GM19025 (cell line): Measurements from ENCODE around the gene NDUFV2.

Source experiments
- ATAC-seq: cut with Tn5 transposase; IDR thresholded peaks from one replicate; pipeline ENCODE4 v1.9.1; 2021; ENCODE audit warnings: mild to moderate bottlenecking, low read depth, moderate library complexity; ENCODE audit not compliant: unreplicated experiment

Gene NDUFV2

DNA sequence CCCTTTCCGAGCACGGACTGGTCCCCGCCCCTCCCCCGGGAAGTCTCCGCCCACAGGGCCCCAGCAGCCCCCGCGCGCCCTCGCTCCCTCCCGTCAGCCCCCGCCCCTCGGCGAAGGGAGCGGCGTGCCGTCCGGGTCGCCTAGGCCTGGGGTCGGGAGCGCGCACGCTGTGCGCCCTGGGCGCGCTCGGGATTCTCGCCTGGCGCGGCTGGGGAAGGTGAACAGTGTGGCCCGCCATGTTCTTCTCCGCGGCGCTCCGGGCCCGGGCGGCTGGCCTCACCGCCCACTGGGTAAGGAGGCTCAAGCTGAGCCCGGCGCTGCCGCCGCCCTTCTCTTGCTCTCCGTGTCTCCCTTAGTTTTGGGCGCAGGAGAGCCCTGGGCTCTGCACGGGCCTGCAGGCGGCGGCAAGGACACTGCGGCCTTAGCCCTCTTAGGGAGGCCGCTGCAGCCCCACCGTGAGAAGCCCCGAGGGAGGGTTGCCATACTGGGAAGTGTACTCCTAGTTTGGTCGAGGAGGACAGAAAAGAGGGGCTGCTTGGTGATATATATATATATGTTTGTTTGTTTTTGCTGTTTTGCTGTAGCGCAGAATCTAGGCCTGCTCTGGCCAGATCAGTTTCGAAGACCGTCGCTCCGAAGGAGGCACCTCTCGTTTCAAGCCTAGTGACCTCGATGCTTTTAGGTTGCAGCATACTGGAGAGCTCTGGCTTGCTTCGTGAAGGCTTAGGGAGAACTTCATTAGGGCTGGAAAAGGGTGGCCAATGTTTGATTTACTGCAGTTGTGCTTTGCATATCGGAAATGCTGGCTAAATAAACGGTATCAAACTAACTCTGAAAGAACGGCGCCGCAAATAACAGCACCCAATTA is at the start of gene NDUFV2:
Gene NDUFV2 (plus strand): TSS at position 192 of the 868 bp plus-strand sequence. CDS start 45 bp downstream, at position 237.
- peak; percentile 96 for ATAC-seq

GRCh38 chr18:9053814-9054213 is 48.7 kb upstream of the NDUFV2 start:
- ATAC-seq: no peak

GRCh38 chr18:9055185-9055584 is 47.3 kb upstream of the NDUFV2 start:
- no peak for ATAC-seq

DNA sequence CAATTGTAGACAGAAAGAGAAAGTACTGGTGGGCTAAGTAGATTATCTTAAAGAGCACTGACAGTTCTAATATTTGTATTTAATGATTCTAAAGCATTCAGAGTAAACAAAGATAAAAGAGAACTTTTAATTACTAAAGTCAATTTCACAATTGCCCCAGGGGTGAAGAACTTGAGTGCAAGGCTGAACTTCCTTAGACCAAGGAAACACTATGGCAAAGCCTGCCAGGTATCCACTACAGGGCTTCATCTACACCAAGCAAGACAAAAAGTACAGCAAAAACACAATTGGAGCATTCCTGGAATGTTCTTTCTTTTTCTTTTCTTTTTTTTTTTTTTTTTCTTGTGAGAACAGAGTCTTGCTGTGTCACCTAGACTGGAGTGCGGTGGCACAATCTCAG is 46.9 kb upstream of the NDUFV2 start:
- ATAC-seq: no peak

GRCh38 chr18:9057646-9058045 is 44.9 kb upstream of the NDUFV2 start:
- no peak for ATAC-seq

- ATAC-seq: no peak
These were observed 44.1 kb upstream of the NDUFV2 start for GRCh38 chr18:9058406-9058805.

DNA sequence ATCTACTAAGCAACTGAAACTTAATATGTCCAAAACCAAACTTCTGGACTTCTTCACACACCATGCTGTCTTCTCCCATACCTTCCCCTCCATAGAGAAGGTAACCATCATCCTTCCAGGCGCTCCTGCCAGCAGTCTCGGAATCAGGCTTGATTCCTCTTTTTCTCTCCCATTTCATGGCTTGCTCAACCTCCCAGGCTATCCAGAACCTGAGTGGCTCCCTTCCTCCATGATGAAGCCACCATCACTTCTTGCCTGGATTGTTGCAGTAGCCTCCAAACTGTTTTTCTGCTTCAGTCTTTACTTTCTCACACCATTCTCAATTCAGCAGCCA is 40.1 kb upstream of the NDUFV2 start:
- ATAC-seq: no peak

- no peak for ATAC-seq
These were observed 36.6 kb upstream of the NDUFV2 start for GRCh38 chr18:9065864-9066263.

- ATAC-seq: peak; percentile 16
These were observed 36.1 kb upstream of the NDUFV2 start for GRCh38 chr18:9066358-9066757.

DNA sequence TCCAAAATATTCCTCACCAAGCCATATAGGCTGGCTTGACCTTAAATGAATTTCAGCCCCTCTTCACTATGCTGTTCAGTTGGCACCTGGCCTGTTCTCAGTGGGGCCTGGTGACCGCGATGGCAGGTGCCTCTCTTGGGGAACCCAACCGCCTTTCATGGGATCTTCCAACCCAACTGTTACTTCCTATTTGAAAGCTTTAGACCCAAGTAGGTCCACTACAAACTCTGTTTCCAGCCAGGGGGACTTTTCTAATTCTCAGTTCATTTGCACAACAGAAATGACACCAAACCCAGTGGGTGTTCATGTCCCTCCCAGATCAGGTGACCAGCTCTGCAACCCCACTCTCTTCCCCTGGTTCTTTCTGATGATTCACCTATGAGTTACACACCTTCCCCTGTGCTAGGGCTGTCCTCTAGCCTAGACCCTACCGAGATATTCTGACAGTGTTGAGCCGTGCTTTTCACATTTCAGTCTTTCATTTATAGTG is 35.6 kb upstream of the NDUFV2 start:
- peak; percentile 65 for ATAC-seq

DNA sequence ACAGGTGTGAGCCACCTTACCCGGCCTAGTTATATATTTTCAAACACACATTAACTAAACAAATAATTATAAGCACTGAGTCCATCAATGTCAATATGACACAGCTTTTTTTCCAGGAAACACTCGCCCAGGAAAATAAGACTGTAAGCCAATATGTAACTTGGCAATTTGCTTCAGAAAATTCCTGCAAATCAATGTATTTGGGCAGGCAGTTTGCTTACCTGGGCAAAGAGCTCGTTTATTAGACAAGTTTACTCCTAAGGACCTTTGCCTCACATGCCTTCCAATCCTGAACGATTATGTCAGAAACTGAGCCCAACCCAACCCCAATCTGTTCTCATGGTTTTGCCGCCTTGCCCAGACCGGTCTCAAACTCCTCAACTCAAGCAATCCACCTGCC is 34.7 kb upstream of the NDUFV2 start:
- no peak for ATAC-seq

DNA sequence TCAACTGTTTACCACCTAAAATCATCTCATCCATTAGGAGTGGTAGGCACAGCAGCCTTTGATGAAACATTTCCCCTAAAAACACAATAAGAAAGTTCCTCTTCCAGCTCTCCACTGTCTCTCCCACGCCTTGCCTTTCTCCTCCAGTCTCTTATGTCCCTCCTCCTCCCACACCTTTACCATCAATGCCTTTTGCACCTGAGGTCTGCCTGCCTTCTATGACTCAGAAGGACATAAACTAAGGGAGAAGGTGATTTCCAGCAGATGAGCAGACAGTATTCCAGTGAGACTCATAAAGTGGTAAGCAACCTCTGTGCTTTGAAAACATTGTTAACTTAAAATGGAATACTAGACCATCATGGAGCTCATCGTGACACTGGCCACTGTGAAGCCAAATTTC is 34.2 kb upstream of the NDUFV2 start:
- no peak for ATAC-seq

DNA sequence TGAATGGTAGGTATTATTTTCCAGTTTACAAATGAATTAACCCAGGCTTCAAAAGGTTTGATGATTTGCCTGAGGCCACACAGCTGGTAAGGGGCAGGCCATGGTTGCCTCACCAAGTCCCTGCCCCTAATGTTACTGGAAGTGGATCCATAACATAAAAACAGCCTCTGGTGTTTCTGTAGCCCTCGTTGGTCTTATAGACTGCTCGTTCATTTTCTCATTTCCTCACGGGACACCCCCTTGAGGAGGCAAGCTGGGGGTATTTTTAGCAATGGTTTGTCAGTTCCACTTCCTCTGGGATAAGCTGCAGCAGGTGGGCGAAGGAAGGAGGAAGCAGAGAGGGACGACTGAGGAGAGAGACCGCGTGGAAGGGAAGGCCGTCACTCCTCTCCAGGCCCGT is 32.9 kb upstream of the NDUFV2 start:
- no peak for ATAC-seq

DNA sequence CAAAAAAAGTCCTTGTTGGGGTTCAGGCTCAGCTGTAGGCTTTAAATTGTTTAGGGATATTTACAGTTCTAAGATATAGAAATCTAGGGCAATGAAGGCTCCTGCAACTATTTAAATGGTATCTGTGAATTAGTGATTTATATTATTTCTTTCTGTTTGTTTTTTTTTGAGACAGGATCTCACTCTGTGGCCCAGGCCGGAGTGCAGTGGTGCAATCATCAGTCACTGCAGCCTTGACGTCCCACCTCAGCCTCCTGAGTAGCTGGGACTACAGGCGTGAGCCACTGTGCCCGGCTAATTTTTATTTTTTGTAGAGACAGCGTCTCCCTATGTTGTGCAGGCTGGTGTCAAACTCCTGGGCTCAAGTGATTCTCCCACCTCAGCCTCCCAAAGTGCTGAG is 32.3 kb upstream of the NDUFV2 start:
- ATAC-seq: no peak

DNA sequence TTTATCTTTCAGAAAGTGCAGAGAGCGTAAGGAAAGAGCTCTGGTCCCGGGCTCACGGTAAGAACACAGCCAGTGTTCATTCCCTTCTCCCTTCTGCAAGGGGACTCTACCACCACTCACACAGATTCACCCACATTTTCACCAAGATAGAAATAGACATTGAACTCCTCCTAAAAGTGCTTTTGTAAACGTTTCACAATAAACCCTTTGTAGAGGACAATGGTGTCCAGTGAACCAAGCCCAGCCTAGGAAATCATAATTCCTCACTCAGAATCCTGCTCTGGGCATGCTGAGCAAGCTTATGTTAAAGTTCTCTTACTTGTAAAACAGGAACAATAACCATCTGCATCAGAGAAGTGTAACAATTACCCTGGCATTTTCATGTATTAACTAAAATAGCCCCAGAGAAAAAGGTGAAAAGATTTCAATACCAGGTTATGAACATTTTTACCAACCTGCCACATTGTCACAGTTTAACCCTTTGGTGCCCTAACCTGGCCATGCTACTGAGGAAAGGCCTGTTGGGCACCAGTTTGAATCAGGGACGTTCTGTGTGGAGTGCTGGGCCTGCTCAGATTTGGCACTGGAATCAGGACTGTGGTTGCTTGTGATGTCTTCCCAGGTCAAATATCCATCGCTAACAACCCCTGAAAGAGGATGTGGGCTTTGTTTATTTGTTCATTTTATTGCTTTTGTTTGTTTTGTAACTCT is 22.5 kb upstream of the NDUFV2 start:
- ATAC-seq: no peak

DNA sequence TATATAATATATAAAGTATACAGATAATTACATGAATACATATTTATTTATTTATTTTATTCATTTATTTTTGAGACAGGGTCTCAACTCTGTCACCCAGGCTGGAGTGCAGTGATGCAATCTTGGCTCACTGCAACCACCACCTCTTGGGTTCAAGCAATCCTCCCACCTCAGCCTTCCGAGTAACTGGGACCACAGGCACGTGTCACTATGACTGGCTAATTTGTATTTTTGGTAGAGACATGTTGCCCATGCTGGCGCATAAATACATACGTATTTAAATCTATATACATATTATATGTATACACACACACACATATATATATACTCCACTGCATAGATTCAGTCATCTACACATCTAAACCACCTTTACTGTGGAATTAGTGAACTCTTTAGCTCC is 20.6 kb upstream of the NDUFV2 start:
- no peak for ATAC-seq

DNA sequence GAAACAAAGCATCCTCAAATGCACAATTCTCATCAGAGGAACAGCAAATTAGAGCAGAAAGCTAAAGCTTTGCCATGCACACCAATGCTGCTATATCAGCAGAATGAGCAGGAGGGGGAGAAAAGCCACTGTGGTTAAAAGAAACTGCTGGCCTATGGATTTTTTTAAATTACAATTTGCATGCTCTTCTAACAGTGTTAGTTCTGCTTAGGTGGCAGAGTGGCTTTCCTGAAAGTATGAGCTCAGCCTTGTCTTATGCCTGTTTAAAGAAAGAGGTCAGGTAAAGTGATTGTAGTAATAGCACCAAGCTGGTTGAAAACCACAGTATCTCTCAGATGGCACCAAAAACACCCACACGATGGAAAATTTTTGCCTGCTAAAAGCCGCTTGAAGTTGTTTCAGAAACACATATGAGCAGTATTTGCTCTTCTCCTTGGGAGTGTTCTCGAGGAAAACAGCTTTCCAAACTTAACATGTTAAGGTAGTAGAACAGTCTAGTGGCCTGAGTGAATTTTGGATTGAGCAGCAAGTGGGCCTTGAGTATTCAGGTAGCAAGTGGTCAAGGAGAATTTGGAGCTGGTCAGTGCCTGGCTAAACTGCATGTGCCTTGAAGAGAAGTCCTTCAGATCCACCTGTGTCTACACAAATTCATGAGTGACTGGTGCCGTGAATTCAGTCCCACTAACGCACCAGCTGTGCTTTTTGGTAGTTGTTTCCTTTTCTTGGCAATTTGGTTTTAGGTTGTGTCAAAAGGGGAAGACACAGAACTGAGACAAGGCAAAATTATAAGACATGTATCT is 19.6 kb upstream of the NDUFV2 start:
- ATAC-seq: peak; percentile 94

DNA sequence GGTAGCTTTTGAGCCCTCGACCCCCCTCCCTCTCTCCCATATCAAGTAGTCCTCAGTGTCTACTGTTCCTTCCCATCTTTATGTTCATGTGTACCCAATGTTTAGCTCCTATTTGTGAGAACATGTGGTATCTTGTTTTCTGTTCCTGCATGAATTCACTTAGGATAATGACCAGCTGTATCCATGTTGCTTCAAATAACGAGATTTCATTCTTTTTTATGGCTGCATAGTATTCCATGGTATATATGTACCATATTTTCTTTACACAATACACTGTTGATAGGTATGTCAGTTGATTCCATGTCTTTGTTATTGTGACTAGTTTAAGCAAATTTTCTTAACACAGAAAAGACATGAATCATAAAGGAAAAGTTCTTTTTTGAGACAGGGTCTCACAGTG is 16.5 kb upstream of the NDUFV2 start:
- ATAC-seq: no peak

DNA sequence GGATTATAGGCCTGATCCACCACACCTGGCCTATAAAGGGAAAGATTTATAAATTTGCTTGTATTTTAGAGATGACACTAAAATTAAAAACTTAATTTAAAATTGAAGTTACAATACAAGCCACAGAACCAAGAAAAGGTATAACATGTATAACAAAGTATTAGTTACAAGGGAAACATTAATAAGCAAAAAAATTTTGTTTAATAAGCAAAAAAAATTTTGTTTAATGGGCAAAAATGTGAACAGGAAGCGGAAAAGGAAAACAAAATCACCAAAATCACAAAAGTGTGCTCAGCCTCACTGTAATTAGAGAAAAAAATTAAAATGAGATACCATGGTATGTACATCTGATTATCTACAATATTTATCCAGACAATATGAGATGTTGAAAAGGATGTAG is 15.9 kb upstream of the NDUFV2 start:
- no peak for ATAC-seq

GRCh38 chr18:9087144-9087543 is 15.4 kb upstream of the NDUFV2 start:
- ATAC-seq: no peak

GRCh38 chr18:9088252-9088651 is 14.2 kb upstream of the NDUFV2 start:
- ATAC-seq: no peak
